SK-N-SH (cell line): ENCODE data around the gene DIRAS2. TPM values are rescaled to one million over a fixed set of nuclear protein-coding genes. Genes with fewer than 3 reads are reported as not detected.

Experiments
- CTCF ChIA-PET: fragments of 300-600, 350-600 bp; formaldehyde crosslinking; extraction: SDS; loops from one replicate; lab custom pipeline; 2021; lab: Yijun Ruan, JAX
- POLR2A ChIA-PET: fragments of 350-600 bp; sonication (Branson Sonifier 250); formaldehyde crosslinking; extraction: SDS; loops from one replicate; lab custom pipeline; 2020; ENCODE audit warnings: antibody characterized with exemption, inconsistent platforms; lab: Yijun Ruan, JAX
- DNase-seq: peaks from one replicate; pipeline ENCODE4 v3.0.0; 2012
- H2AFZ ChIP-seq: fragments of 200-600 bp; sonication (generic); 2 replicates; pipeline ENCODE4 v1.8.1; 2016; ENCODE audit warnings: antibody characterized with exemption, mild to moderate bottlenecking, low read depth
- H3F3A ChIP-seq: fragments of 200-600 bp; sonication (generic); replicated peaks from 2 replicates; pipeline ENCODE3; 2016; ENCODE audit warnings: antibody characterized with exemption, mild to moderate bottlenecking; ENCODE audit not compliant: insufficient read depth
- H3K27ac ChIP-seq, 2 experiments: fragments of 200-500 bp in 1 of 2; fragments of 200-600 bp in 1 of 2; sonication (Bioruptor generic) in 1 of 2; sonication (generic), shearing (Covaris generic) in 1 of 2; 2 replicates each; pipeline versions ENCODE4 v1.5.1 to v1.6.1; 2014 to 2016; ENCODE audit warnings: low read depth in 2 of 2, inconsistent platforms in 1 of 2, low read length in 1 of 2, mild to moderate bottlenecking in 1 of 2, mixed read lengths in 1 of 2
- H3K27me3 ChIP-seq: fragments of 200-600 bp; sonication (generic), shearing (Covaris generic); 2 replicates; pipeline ENCODE4 v1.6.1; 2016; ENCODE audit warnings: mixed run types; ENCODE audit not compliant: insufficient read depth
- H3K36me3 ChIP-seq, 2 experiments: fragments of 200-500 bp in 1 of 2; fragments of 200-600 bp in 1 of 2; sonication (Bioruptor generic) in 1 of 2; sonication (generic) in 1 of 2; replicated peaks in 1 of 2; 2 replicates each; pipeline versions ENCODE3 to v1.5.1; 2014 to 2016; ENCODE audit warnings: low read length in 1 of 2, mild to moderate bottlenecking in 1 of 2; ENCODE audit not compliant: insufficient read depth in 2 of 2, control insufficient read depth in 1 of 2
- H3K4me1 ChIP-seq, 2 experiments: fragments of 200-500 bp in 1 of 2; fragments of 200-600 bp in 1 of 2; sonication (Bioruptor generic) in 1 of 2; sonication (generic), shearing (Covaris generic) in 1 of 2; 2 replicates each; pipeline versions ENCODE4 v1.5.1 to v1.6.1; 2014 to 2016; ENCODE audit warnings: low read depth in 1 of 2, low read length in 1 of 2, mixed run types in 1 of 2; ENCODE audit not compliant: insufficient read depth in 2 of 2, control insufficient read depth in 1 of 2
- H3K4me2 ChIP-seq: fragments of 200-600 bp; sonication (generic), shearing (Covaris generic); 2 replicates; pipeline ENCODE4 v1.6.1; 2017; ENCODE audit warnings: mixed run types
- H3K4me3 ChIP-seq, 2 experiments: fragments of 200-500 bp in 1 of 2; fragments of 200-600 bp in 1 of 2; sonication (Bioruptor generic) in 1 of 2; sonication (generic), shearing (Covaris generic) in 1 of 2; 2 replicates each; pipeline versions ENCODE4 v1.5.1 to v1.8.1; 2014 to 2016; ENCODE audit warnings: low read depth in 2 of 2, inconsistent platforms in 1 of 2, low read length in 1 of 2, mild to moderate bottlenecking in 1 of 2, mixed read lengths in 1 of 2, moderate library complexity in 1 of 2
- H3K79me2 ChIP-seq: fragments of 200-600 bp; sonication (generic); 2 replicates; pipeline ENCODE4 v1.8.1; 2017; ENCODE audit warnings: mild to moderate bottlenecking; ENCODE audit not compliant: insufficient read depth
- H3K9ac ChIP-seq: fragments of 200-600 bp; sonication (generic); 2 replicates; pipeline ENCODE4 v1.6.1; 2017; ENCODE audit warnings: mixed run types
- H3K9me2 ChIP-seq: fragments of 200-600 bp; sonication (generic); 2 replicates; pipeline ENCODE4 v1.6.1; 2017; ENCODE audit warnings: mixed run types
- H3K9me3 ChIP-seq: fragments of 200-600 bp; sonication (generic); 2 replicates; pipeline ENCODE4 v1.6.1; 2017; ENCODE audit warnings: mixed run types, mild to moderate bottlenecking, moderate library complexity
- H4K20me1 ChIP-seq: fragments of 200-600 bp; sonication (generic); 2 replicates; pipeline ENCODE4 v1.6.1; 2017; ENCODE audit warnings: mild to moderate bottlenecking, mixed run types; ENCODE audit not compliant: insufficient read depth
- CHD2 ChIP-seq: fragments of 150-350 bp; IDR thresholded peaks from 2 replicates; pipeline ENCODE4 v1.6.1; 2018; ENCODE audit warnings: low read length; ENCODE audit not compliant: partially characterized antibody
- EP300 ChIP-seq, 2 experiments: IDR thresholded peaks; 2 replicates each; pipeline versions ENCODE4 v1.4.0 to v1.6.1; 2012; ENCODE audit warnings: borderline replicate concordance in 1 of 2, low read depth in 1 of 2, low read length in 1 of 2
- EZH2phosphoT487 ChIP-seq: fragments of 200-600 bp; sonication (generic); IDR thresholded peaks from 2 replicates; pipeline ENCODE4 v1.6.1; 2017; ENCODE audit warnings: low read depth, mixed run types, mild to moderate bottlenecking, antibody characterized with exemption, moderate library complexity, borderline replicate concordance
- FOSL2 ChIP-seq: IDR thresholded peaks from 2 replicates; pipeline ENCODE4 v1.4.0; 2012; ENCODE audit warnings: low read depth, mild to moderate bottlenecking, moderate library complexity, borderline replicate concordance
- JUND ChIP-seq: IDR thresholded peaks from 2 replicates; pipeline ENCODE4 v1.4.0; 2012
- SIN3A ChIP-seq: IDR thresholded peaks from 2 replicates; pipeline ENCODE4 v1.6.1; 2012; ENCODE audit warnings: low read depth, mild to moderate bottlenecking, low read length, moderate library complexity, borderline replicate concordance
- SMC3 ChIP-seq: IDR thresholded peaks from 2 replicates; pipeline ENCODE4 v1.6.1; 2012; ENCODE audit warnings: low read depth, low read length, improper control_type of control experiment
- TEAD4 ChIP-seq: IDR thresholded peaks from 2 replicates; pipeline ENCODE4 v1.4.0; 2012; ENCODE audit warnings: mild to moderate bottlenecking, borderline replicate concordance; ENCODE audit not compliant: insufficient read depth
- WGBS: methylation state at CpG from one replicate; pipeline ENCODE4 v1.1.6; 2017; ENCODE audit warnings: low lambda C conversion rate; 5-methylcytosine and 5-hydroxymethylcytosine counted together
- polyA plus RNA-seq, 3 experiments: library from polyadenylated mRNA; depleted of rRNA; stranded (reverse); fragments of >200 nt; gene quantifications; 2 replicates each; pipeline ENCODE4 v1.2.3, GENCODE V29; 2012
- TF ChIP-seq, protein P1 (sequence below): IDR thresholded peaks from 2 replicates; pipeline ENCODE4; 2012
- TF ChIP-seq, protein P2 (sequence below): IDR thresholded peaks from 2 replicates; pipeline ENCODE4 v1.6.1; 2012; ENCODE audit warnings: mild to moderate bottlenecking, low read depth, low read length, moderate library complexity
- TF ChIP-seq, protein P3 (sequence below): fragments of 150-350 bp; IDR thresholded peaks from 2 replicates; pipeline ENCODE4 v1.6.1; 2017; ENCODE audit warnings: antibody characterized with exemption, low read length, low read depth, borderline replicate concordance
- TF ChIP-seq, protein P4 (sequence below): IDR thresholded peaks from 2 replicates; pipeline ENCODE4 v1.4.0; 2012; ENCODE audit warnings: low read depth, borderline replicate concordance
- TF ChIP-seq, protein P5 (sequence below): IDR thresholded peaks from 2 replicates; pipeline ENCODE4 v1.4.0; 2012; ENCODE audit warnings: low read depth, borderline replicate concordance

DIRAS2 gene
- polyA plus RNA-seq, 1 of the 3 experiments (the other 2 are of a cell fraction): not detected

DNA sequence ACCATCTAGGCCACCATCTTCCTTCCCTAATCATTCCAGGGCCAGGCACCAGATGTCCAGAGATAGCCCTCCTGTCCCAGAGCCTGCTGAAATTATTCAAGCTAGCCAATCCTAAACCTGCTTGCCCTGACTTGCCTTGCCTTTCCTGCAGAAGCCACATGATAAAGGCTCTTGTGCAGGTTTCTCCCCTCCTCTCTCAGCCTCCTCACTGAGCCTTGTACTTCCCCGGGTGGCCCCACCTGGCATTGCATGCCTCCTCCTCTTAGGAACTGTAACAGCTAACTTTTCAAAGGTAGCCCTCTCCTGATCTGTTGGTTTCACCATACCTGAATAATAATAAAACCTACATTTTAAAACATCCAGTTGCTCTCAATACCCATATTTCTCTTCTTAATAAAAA is 42.6 kb downstream of the DIRAS2 start:
- 14% methylated on average over 1 of the region's 1 CpG for WGBS
- Histone ChIP-seq H3K36me3 (no peaks in the 10 kb centered on the region), H2AFZ (no peak overlapping the region), H3K27me3 (no peaks in the 10 kb centered on the region), H3K4me1 (no peaks in the 10 kb centered on the region), H3K27ac (no peak overlapping the region), H3K9me3 (no peaks in the 10 kb centered on the region), H4K20me1 (no peaks in the 10 kb centered on the region), H3F3A (no peaks in the 10 kb centered on the region), H3K9ac (no peak overlapping the region), H3K4me2 (no peak overlapping the region), H3K9me2 (no peaks in the 10 kb centered on the region), H3K79me2 (no peaks in the 10 kb centered on the region), H3K4me3 (no peak overlapping the region)
- no peak for DNase-seq
- no peak for TF ChIP-seq SMC3
- TF ChIP-seq EZH2phosphoT487: no peak
- TF ChIP-seq SIN3A: no peak
- no peak for TF ChIP-seq TEAD4
- no peak for TF ChIP-seq EP300 (IDR thresholded peaks at IDR 0.05; ENCODE audit: borderline replicate concordance in 1 of 2, low read depth in 1 of 2, low read length in 1 of 2)
- TF ChIP-seq, protein P1, sequence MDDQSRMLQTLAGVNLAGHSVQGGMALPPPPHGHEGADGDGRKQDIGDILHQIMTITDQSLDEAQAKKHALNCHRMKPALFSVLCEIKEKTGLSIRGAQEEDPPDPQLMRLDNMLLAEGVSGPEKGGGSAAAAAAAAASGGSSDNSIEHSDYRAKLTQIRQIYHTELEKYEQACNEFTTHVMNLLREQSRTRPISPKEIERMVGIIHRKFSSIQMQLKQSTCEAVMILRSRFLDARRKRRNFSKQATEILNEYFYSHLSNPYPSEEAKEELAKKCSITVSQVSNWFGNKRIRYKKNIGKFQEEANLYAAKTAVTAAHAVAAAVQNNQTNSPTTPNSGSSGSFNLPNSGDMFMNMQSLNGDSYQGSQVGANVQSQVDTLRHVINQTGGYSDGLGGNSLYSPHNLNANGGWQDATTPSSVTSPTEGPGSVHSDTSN: no peak
- TF ChIP-seq, protein P2, sequence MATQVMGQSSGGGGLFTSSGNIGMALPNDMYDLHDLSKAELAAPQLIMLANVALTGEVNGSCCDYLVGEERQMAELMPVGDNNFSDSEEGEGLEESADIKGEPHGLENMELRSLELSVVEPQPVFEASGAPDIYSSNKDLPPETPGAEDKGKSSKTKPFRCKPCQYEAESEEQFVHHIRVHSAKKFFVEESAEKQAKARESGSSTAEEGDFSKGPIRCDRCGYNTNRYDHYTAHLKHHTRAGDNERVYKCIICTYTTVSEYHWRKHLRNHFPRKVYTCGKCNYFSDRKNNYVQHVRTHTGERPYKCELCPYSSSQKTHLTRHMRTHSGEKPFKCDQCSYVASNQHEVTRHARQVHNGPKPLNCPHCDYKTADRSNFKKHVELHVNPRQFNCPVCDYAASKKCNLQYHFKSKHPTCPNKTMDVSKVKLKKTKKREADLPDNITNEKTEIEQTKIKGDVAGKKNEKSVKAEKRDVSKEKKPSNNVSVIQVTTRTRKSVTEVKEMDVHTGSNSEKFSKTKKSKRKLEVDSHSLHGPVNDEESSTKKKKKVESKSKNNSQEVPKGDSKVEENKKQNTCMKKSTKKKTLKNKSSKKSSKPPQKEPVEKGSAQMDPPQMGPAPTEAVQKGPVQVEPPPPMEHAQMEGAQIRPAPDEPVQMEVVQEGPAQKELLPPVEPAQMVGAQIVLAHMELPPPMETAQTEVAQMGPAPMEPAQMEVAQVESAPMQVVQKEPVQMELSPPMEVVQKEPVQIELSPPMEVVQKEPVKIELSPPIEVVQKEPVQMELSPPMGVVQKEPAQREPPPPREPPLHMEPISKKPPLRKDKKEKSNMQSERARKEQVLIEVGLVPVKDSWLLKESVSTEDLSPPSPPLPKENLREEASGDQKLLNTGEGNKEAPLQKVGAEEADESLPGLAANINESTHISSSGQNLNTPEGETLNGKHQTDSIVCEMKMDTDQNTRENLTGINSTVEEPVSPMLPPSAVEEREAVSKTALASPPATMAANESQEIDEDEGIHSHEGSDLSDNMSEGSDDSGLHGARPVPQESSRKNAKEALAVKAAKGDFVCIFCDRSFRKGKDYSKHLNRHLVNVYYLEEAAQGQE: no peak
- TF ChIP-seq, protein P3, sequence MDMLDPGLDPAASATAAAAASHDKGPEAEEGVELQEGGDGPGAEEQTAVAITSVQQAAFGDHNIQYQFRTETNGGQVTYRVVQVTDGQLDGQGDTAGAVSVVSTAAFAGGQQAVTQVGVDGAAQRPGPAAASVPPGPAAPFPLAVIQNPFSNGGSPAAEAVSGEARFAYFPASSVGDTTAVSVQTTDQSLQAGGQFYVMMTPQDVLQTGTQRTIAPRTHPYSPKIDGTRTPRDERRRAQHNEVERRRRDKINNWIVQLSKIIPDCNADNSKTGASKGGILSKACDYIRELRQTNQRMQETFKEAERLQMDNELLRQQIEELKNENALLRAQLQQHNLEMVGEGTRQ: no peak
- TF ChIP-seq CHD2: no peak
- TF ChIP-seq, protein P4, sequence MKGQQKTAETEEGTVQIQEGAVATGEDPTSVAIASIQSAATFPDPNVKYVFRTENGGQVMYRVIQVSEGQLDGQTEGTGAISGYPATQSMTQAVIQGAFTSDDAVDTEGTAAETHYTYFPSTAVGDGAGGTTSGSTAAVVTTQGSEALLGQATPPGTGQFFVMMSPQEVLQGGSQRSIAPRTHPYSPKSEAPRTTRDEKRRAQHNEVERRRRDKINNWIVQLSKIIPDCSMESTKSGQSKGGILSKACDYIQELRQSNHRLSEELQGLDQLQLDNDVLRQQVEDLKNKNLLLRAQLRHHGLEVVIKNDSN: no peak
- TF ChIP-seq, protein P5, sequence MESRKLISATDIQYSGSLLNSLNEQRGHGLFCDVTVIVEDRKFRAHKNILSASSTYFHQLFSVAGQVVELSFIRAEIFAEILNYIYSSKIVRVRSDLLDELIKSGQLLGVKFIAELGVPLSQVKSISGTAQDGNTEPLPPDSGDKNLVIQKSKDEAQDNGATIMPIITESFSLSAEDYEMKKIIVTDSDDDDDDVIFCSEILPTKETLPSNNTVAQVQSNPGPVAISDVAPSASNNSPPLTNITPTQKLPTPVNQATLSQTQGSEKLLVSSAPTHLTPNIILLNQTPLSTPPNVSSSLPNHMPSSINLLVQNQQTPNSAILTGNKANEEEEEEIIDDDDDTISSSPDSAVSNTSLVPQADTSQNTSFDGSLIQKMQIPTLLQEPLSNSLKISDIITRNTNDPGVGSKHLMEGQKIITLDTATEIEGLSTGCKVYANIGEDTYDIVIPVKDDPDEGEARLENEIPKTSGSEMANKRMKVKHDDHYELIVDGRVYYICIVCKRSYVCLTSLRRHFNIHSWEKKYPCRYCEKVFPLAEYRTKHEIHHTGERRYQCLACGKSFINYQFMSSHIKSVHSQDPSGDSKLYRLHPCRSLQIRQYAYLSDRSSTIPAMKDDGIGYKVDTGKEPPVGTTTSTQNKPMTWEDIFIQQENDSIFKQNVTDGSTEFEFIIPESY: no peak
- no peak for TF ChIP-seq FOSL2
- no peak for TF ChIP-seq JUND
- POLR2A ChIA-PET: no interaction called here
- CTCF ChIA-PET: interaction anchor here (1.0 kb wide), 1 partner anchor 271 kb away, joined by 3 read pairs; no protein-coding TSS in a partner anchor
